SK-N-MC (cell line): Measurements from ENCODE around the gene ARHGEF10L.
"Not testable (repeated sequence)": the region's sequence is repeated elsewhere in the genome, so short reads cannot be mapped to it uniquely, and the experiment has no call there.

Experiments
- DNase-seq: peaks from one replicate; pipeline ENCODE4 v3.0.0-alpha.2; 2011; ENCODE audit warnings: low read depth, low spot score
- H3K27ac ChIP-seq: fragments of 200-600 bp; sonication (generic); 2 replicates; pipeline ENCODE4 v1.5.1; 2016; ENCODE audit warnings: mixed run types
- H3K36me3 ChIP-seq: fragments of 200-600 bp; sonication (generic); 2 replicates; pipeline ENCODE4 v1.6.1; 2017; ENCODE audit warnings: antibody characterized with exemption, low read length, mixed read lengths; ENCODE audit not compliant: insufficient read depth
- H3K4me3 ChIP-seq: fragments of 200-600 bp; sonication (generic); 2 replicates; pipeline ENCODE4 v1.5.1; 2016
- H3K9ac ChIP-seq: fragments of 200-600 bp; sonication (generic); 2 replicates; pipeline ENCODE4 v1.8.0; 2017; ENCODE audit warnings: mixed run types, mixed read lengths; ENCODE audit not compliant: insufficient read length
- H3K9me3 ChIP-seq: fragments of 200-600 bp; sonication (generic); 2 replicates; pipeline ENCODE4 v1.6.1; 2017; ENCODE audit warnings: low read depth, mild to moderate bottlenecking, antibody characterized with exemption, low read length, moderate library complexity, mixed read lengths
- EZH2 ChIP-seq: fragments of 200-600 bp; sonication (generic); IDR thresholded peaks from one replicate; pipeline ENCODE4 v1.6.1; 2017; ENCODE audit warnings: antibody characterized with exemption
- FOXP2 ChIP-seq: optimal IDR thresholded peaks from 2 replicates; pipeline ENCODE3; 2011; ENCODE audit warnings: mild to moderate bottlenecking, moderate library complexity; ENCODE audit not compliant: insufficient read depth; ENCODE audit errors: extremely low read length, control extremely low read depth
- POLR2AphosphoS5 ChIP-seq: IDR thresholded peaks from 2 replicates; pipeline ENCODE4 v1.6.1; 2012; ENCODE audit warnings: mild to moderate bottlenecking, low read depth, low read length, borderline replicate concordance

ARHGEF10L gene, protein sequence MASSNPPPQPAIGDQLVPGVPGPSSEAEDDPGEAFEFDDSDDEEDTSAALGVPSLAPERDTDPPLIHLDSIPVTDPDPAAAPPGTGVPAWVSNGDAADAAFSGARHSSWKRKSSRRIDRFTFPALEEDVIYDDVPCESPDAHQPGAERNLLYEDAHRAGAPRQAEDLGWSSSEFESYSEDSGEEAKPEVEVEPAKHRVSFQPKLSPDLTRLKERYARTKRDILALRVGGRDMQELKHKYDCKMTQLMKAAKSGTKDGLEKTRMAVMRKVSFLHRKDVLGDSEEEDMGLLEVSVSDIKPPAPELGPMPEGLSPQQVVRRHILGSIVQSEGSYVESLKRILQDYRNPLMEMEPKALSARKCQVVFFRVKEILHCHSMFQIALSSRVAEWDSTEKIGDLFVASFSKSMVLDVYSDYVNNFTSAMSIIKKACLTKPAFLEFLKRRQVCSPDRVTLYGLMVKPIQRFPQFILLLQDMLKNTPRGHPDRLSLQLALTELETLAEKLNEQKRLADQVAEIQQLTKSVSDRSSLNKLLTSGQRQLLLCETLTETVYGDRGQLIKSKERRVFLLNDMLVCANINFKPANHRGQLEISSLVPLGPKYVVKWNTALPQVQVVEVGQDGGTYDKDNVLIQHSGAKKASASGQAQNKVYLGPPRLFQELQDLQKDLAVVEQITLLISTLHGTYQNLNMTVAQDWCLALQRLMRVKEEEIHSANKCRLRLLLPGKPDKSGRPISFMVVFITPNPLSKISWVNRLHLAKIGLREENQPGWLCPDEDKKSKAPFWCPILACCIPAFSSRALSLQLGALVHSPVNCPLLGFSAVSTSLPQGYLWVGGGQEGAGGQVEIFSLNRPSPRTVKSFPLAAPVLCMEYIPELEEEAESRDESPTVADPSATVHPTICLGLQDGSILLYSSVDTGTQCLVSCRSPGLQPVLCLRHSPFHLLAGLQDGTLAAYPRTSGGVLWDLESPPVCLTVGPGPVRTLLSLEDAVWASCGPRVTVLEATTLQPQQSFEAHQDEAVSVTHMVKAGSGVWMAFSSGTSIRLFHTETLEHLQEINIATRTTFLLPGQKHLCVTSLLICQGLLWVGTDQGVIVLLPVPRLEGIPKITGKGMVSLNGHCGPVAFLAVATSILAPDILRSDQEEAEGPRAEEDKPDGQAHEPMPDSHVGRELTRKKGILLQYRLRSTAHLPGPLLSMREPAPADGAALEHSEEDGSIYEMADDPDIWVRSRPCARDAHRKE (N-terminal part only)

DNA sequence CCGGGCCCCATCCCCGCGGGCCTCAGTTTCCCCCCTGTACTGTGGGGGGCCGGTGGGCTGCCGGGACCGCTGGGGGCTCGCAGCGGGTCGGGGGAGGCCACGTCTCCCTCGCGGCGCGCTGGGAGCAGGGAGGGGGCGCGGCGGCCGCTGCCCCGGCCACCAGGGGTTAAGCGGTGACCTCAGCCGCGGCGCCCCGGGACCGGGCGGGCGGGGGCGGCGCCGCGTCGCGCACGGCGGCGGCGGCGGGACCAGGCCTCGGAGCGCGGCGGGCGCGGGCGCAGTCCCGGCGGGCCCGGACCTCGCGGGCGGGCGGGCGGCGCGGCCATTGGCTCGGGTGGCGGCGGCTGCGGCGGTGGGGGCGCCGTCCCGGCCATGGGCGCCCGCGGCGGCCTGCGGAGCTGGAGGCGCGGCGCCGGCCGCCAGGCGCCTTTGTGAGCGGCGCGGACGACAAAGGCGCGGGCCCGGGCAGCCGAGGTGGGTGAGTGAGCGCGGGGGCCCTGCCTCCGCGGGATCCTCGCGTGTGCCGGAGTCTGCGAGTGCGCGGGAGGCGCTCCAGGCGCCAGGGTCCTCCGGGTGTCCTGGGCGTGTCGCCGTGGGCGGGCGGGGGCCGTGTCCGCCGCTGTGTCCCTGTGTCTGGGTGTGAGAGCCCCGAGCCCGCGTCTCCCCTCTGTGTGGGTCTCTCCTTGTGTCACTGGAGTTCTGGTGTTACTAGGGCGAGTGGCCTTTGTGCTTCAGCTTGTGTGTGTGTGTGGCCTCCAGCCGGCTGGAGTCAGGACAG is at the start of gene ARHGEF10L:
Gene ARHGEF10L, plus strand, starts transcription at position 222 of the 778 bp plus-strand sequence. CDS start 40,898 bp downstream, outside the sequence.
- Histone ChIP-seq H3K4me3 (peak within 1 kb of the TSS; percentile 91), H3K36me3 (no peaks in the 10 kb centered on the region), H3K9me3 (no peaks in the 10 kb centered on the region), H3K9ac (peak within 1 kb of the TSS; percentile 93), H3K27ac (0 out of 2 replicates have a peak within 1 kb of the TSS, but pooled peaks have one; percentile 2)
- TF ChIP-seq FOXP2 = no peak
- TF ChIP-seq EZH2 = no peak
- no peak for TF ChIP-seq POLR2AphosphoS5
- no peak for DNase-seq

GRCh38 chr1:17489768-17490417 is 49.6 kb upstream of the ARHGEF10L start:
- H3K27ac ChIP-seq, H3K9me3 ChIP-seq, DNase-seq, H3K36me3 ChIP-seq, H3K9ac ChIP-seq, H3K4me3 ChIP-seq: not testable (repeated sequence)

GRCh38 chr1:17490667-17491066 is 48.8 kb upstream of the ARHGEF10L start:
- not testable (repeated sequence) for H3K4me3 ChIP-seq, H3K9me3 ChIP-seq, DNase-seq, H3K36me3 ChIP-seq, H3K27ac ChIP-seq, H3K9ac ChIP-seq

- DNase-seq = peak; percentile 18
- Histone ChIP-seq H3K9me3 (no peaks in the 10 kb centered on the region), H3K36me3 (no peaks in the 10 kb centered on the region), H3K4me3 (no peak overlapping the region), H3K27ac (no peak overlapping the region), H3K9ac (no peak overlapping the region)
- TF ChIP-seq POLR2AphosphoS5 = no peak
- no peak for TF ChIP-seq EZH2
- no peak for TF ChIP-seq FOXP2
Observed at GRCh38 chr1:17494114-17494729, 45.3 kb upstream of the ARHGEF10L start.

GRCh38 chr1:17496419-17496818 is 43.1 kb upstream of the ARHGEF10L start:
- no peaks in the 10 kb centered on the region for H3K9me3 ChIP-seq
- no peak for DNase-seq
- H3K27ac ChIP-seq = no peak overlapping the region
- no peak overlapping the region for H3K4me3 ChIP-seq
- no peak for TF ChIP-seq EZH2
- no peak for TF ChIP-seq FOXP2
- TF ChIP-seq POLR2AphosphoS5 = no peak
- no peaks in the 10 kb centered on the region for H3K36me3 ChIP-seq
- H3K9ac ChIP-seq = no peak overlapping the region

DNA sequence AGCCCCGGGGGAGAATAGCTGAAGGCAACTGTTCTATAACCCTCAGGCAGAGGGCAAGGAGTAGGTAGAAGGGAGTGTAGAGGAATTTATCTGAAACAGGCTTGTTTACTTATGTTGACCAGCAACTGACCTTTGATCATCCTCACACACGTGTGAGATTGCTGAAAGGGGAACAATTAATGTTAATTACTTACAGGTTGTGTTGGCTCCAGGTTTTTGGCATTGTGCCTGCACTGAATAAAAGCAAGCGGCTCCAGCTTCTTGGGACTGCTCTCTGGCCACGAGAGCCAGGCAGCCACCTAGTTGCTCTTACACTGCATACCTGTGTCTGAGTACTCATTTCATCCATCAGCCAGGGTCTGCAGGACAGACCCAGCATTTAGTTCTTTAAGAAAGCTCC is 41.3 kb upstream of the ARHGEF10L start:
- Histone ChIP-seq H3K9ac (no peak overlapping the region), H3K36me3 (no peaks in the 10 kb centered on the region), H3K27ac (no peak overlapping the region), H3K9me3 (no peaks in the 10 kb centered on the region), H3K4me3 (no peak overlapping the region)
- TF ChIP-seq POLR2AphosphoS5 (no peak), EZH2 (no peak), FOXP2 (no peak)
- no peak for DNase-seq

GRCh38 chr1:17502326-17502778 is 37.1 kb upstream of the ARHGEF10L start:
- H3K27ac ChIP-seq = no peak overlapping the region
- DNase-seq = peak; percentile 44
- H3K9me3 ChIP-seq = no peaks in the 10 kb centered on the region
- no peak for TF ChIP-seq EZH2
- no peak for TF ChIP-seq FOXP2
- TF ChIP-seq POLR2AphosphoS5 = no peak
- H3K9ac ChIP-seq = no peak overlapping the region
- no peak overlapping the region for H3K4me3 ChIP-seq
- H3K36me3 ChIP-seq = no peaks in the 10 kb centered on the region

DNA sequence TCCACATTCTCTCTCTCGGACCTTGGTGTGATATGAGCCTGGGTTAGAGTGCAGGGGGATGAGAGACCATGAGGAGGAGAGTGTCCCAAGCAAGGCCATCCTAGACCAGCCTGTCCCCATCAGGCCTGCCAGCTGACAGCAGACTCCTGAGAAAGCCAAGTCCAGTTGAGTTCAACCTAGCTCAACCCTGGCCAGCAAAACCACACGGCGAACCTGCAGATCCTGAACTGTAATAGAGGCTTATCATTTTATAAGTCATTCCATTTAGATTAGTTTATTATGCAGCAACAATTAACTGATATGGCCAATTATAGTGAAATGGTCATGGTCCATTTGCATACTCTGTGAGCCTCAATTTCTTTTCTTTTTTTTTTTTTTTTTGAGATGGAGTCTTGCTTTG is 36.4 kb upstream of the ARHGEF10L start:
- DNase-seq = no peak
- TF ChIP-seq POLR2AphosphoS5 = no peak
- H3K27ac ChIP-seq = no peak overlapping the region
- no peaks in the 10 kb centered on the region for H3K36me3 ChIP-seq
- H3K9ac ChIP-seq = no peak overlapping the region
- no peaks in the 10 kb centered on the region for H3K9me3 ChIP-seq
- H3K4me3 ChIP-seq = no peak overlapping the region

GRCh38 chr1:17507200-17507599 is 32.3 kb upstream of the ARHGEF10L start:
- not testable (repeated sequence) for H3K36me3 ChIP-seq, DNase-seq, H3K9me3 ChIP-seq, H3K9ac ChIP-seq, H3K27ac ChIP-seq, H3K4me3 ChIP-seq
